Stimulated activated CD8-positive, alpha-beta memory T cell treated with anti-CD3 and anti-CD28 coated beads, Interleukin-7, amount 100 ng/mL, for 24 hours (primary cell): ENCODE results near the gene CARS1.
"Not testable (repeated sequence)": the region's sequence is repeated elsewhere in the genome, so short reads cannot be mapped to it uniquely, and the experiment has no call there.

ENCODE experiments used
- DNase-seq: peaks from one replicate; pipeline ENCODE4 v3.0.0-alpha.2; 2020; ENCODE audit warnings: low read depth

Gene CARS1

GRCh38 chr11:3089236-3090061 lies 32.2 kb upstream of the CARS1 start:
- no peak for DNase-seq

GRCh38 chr11:3088806-3089205 lies 31.6 kb upstream of the CARS1 start:
- DNase-seq: no peak

GRCh38 chr11:3087821-3088800 lies 30.9 kb upstream of the CARS1 start:
- no peak for DNase-seq

GRCh38 chr11:3087373-3087772 lies 30.1 kb upstream of the CARS1 start:
- no peak for DNase-seq

- no peak for DNase-seq
These were observed 29.5 kb upstream of the CARS1 start for GRCh38 chr11:3086671-3087150.

GRCh38 chr11:3086114-3086513 lies 28.9 kb upstream of the CARS1 start:
- no peak for DNase-seq

- DNase-seq: no peak
These were observed 27.8 kb upstream of the CARS1 start for GRCh38 chr11:3085052-3085451.

GRCh38 chr11:3083321-3083720 lies 26.1 kb upstream of the CARS1 start:
- no peak for DNase-seq

- no peak for DNase-seq
These were observed 24.1 kb upstream of the CARS1 start for GRCh38 chr11:3081386-3081751.

- no peak for DNase-seq
These were observed 23.6 kb upstream of the CARS1 start for GRCh38 chr11:3080733-3081385.

GRCh38 chr11:3080104-3080503 lies 22.9 kb upstream of the CARS1 start:
- no peak for DNase-seq

GRCh38 chr11:3077846-3078440 lies 20.7 kb upstream of the CARS1 start:
- no peak for DNase-seq

- DNase-seq: no peak
These were observed 20.1 kb upstream of the CARS1 start for GRCh38 chr11:3077189-3077836.

- no peak for DNase-seq
These were observed 17.8 kb upstream of the CARS1 start for GRCh38 chr11:3074912-3075589.

- no peak for DNase-seq
These were observed 15.8 kb upstream of the CARS1 start for GRCh38 chr11:3073029-3073435.

- no peak for DNase-seq
These were observed 12.2 kb upstream of the CARS1 start for GRCh38 chr11:3069425-3069824.

GRCh38 chr11:3066308-3066707 lies 9.1 kb upstream of the CARS1 start:
- DNase-seq: not testable (repeated sequence)

GRCh38 chr11:3064709-3065108 lies 7.5 kb upstream of the CARS1 start:
- not testable (repeated sequence) for DNase-seq

- not testable (repeated sequence) for DNase-seq
These were observed 6.7 kb upstream of the CARS1 start for GRCh38 chr11:3063876-3064275.

- DNase-seq: not testable (repeated sequence)
These were observed 6.2 kb upstream of the CARS1 start for GRCh38 chr11:3063432-3063831.
